Activated CD8-positive, alpha-beta memory T cell treated with anti-CD3 and anti-CD28 coated beads for 36 hours (primary cell): ENCODE measurements around the gene WFIKKN1. TPM values are rescaled to one million over a fixed set of nuclear protein-coding genes. Genes with fewer than 3 reads are reported as not detected.

Source experiments
- CTCF ChIA-PET: fragments of 350-600 bp; sonication (Branson Sonifier 250); formaldehyde crosslinking; loops from one replicate; lab custom pipeline; 2021; ENCODE audit warnings: antibody characterized with exemption; lab: Charles Lee
- POLR2A ChIA-PET: fragments of 350-600 bp; sonication (Branson Sonifier 250); formaldehyde crosslinking; loops from one replicate; lab custom pipeline; 2021; ENCODE audit warnings: antibody characterized with exemption; lab: Charles Lee
- total RNA-seq, 2 experiments: library from RNA; stranded (reverse); gene quantifications; one replicate each; pipeline ENCODE4 v1.2.3, GENCODE V29; 2021

The WFIKKN1 gene
- total RNA-seq, 2 experiments from 2014 or later = 0.15 to 0.19 TPM

GRCh38 chr16:616733-617586, 13.8 kb upstream of the WFIKKN1 start:
- CTCF ChIA-PET = no interaction called here
- POLR2A ChIA-PET = no interaction called here

- ChIA-PET CTCF (no interaction called here), POLR2A (no interaction called here)
Measured at GRCh38 chr16:617855-618254, 12.9 kb upstream of the WFIKKN1 start.

GRCh38 chr16:619476-620100, 11.2 kb upstream of the WFIKKN1 start:
- CTCF ChIA-PET = no interaction called here

GRCh38 chr16:620700-621525, 9.9 kb upstream of the WFIKKN1 start:
- ChIA-PET POLR2A (interaction anchor here (0.6 kb wide), 1 partner anchor 75 kb away, joined by 3 read pairs; no protein-coding TSS in a partner anchor), CTCF (no interaction called here)

More at GRCh38 chr16:619476-620100, 11.2 kb upstream of the WFIKKN1 start:
- POLR2A ChIA-PET = no interaction called here

- ChIA-PET POLR2A (interaction anchor here (0.6 kb wide), 1 partner anchor 74 kb away, joined by 3 read pairs; no protein-coding TSS in a partner anchor), CTCF (no interaction called here)
Measured at GRCh38 chr16:621526-622105, 9.2 kb upstream of the WFIKKN1 start.

- CTCF ChIA-PET = interaction anchor here (0.7 kb wide), 1 partner anchor 29 kb away, joined by 3 read pairs; no protein-coding TSS in a partner anchor
- POLR2A ChIA-PET = no interaction called here
Measured at GRCh38 chr16:622920-623280, 7.9 kb upstream of the WFIKKN1 start.

GRCh38 chr16:624526-625070, 6.2 kb upstream of the WFIKKN1 start:
- CTCF ChIA-PET = interaction anchor here (0.6 kb wide), 1 partner anchor 23 kb away, joined by 3 read pairs; no protein-coding TSS in a partner anchor
- POLR2A ChIA-PET = no interaction called here

- ChIA-PET CTCF (no interaction called here), POLR2A (no interaction called here)
Measured at GRCh38 chr16:625117-625976, 5.4 kb upstream of the WFIKKN1 start.

- ChIA-PET CTCF (no interaction called here), POLR2A (no interaction called here)
Measured at GRCh38 chr16:625977-626765, 4.6 kb upstream of the WFIKKN1 start.

- ChIA-PET POLR2A (no interaction called here), CTCF (no interaction called here)
Measured at GRCh38 chr16:626787-627453, 3.9 kb upstream of the WFIKKN1 start.

GRCh38 chr16:627454-628239, 3.1 kb upstream of the WFIKKN1 start:
- ChIA-PET POLR2A (no interaction called here), CTCF (no interaction called here)

- ChIA-PET CTCF (no interaction called here), POLR2A (no interaction called here)
Measured at GRCh38 chr16:628321-629061, 2.3 kb upstream of the WFIKKN1 start.

GRCh38 chr16:629185-629832, 1.5 kb upstream of the WFIKKN1 start:
- POLR2A ChIA-PET = no interaction called here
- CTCF ChIA-PET = no interaction called here

GRCh38 chr16:629833-630248, 944 bp upstream of the WFIKKN1 start:
- POLR2A ChIA-PET = no interaction called here
- CTCF ChIA-PET = no interaction called here

- CTCF ChIA-PET = interaction anchor here (1.0 kb wide), 1 partner anchor 51 kb away, joined by 3 read pairs; no protein-coding TSS in a partner anchor
- POLR2A ChIA-PET = no interaction called here
Measured at GRCh38 chr16:630249-630814, 453 bp upstream of the WFIKKN1 start.
